ENCODE measurements around the gene SUGCT.

The SUGCT gene

GRCh38 chr7:40704172-40704571 lies 569.4 kb downstream of the SUGCT start:
- no peak overlapping the region for H3K4me2 ChIP-seq (ENCODE audit: low read length)
- no peaks in the 10 kb centered on the region for H3K27me3 ChIP-seq (ENCODE audit: control insufficient read depth, insufficient read depth, low read length)
- no peaks in the 10 kb centered on the region for H3K36me3 ChIP-seq (ENCODE audit: insufficient read depth, low read length)
- H3K4me3 ChIP-seq (ENCODE audit: low read length) = no peak overlapping the region
- H3K9ac ChIP-seq (ENCODE audit: low read depth, low read length) = no peak overlapping the region
- H3K4me1 ChIP-seq (ENCODE audit: control insufficient read depth, insufficient read depth, low read length) = peaks cover 22% of the 10 kb centered on the region
- H3K9me3 ChIP-seq (replicated peaks; ENCODE audit: low read length) = no peaks in the 10 kb centered on the region

DNA sequence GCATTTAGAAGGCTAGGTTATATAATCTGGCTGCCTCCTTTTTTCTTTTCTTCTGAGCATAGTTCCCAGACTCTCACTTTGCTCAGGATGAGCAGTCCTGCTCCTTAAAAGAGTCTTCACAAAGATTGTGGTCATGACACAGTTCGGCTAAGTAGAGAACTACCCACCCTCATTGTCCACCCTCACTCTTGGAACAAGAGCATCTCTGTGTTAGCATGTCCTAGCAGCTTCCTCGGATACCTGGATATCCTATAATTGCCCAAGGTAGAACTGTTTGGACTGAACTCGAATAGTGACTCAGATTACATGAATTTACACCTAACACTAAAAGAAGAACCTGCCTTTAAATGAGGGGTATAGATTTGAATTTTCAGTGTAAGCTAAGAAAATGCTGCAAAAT lies 572.0 kb downstream of the SUGCT start:
- H3K4me3 ChIP-seq (ENCODE audit: low read length) = no peak overlapping the region
- no peak overlapping the region for H3K4me2 ChIP-seq (ENCODE audit: low read length)
- no peaks in the 10 kb centered on the region for H3K36me3 ChIP-seq (ENCODE audit: insufficient read depth, low read length)
- no peak overlapping the region for H3K9ac ChIP-seq (ENCODE audit: low read depth, low read length)
- H3K9me3 ChIP-seq (replicated peaks; ENCODE audit: low read length) = no peaks in the 10 kb centered on the region
- H3K4me1 ChIP-seq (ENCODE audit: control insufficient read depth, insufficient read depth, low read length) = peaks cover 2% of the 10 kb centered on the region
- H3K27me3 ChIP-seq (ENCODE audit: control insufficient read depth, insufficient read depth, low read length) = no peaks in the 10 kb centered on the region

DNA sequence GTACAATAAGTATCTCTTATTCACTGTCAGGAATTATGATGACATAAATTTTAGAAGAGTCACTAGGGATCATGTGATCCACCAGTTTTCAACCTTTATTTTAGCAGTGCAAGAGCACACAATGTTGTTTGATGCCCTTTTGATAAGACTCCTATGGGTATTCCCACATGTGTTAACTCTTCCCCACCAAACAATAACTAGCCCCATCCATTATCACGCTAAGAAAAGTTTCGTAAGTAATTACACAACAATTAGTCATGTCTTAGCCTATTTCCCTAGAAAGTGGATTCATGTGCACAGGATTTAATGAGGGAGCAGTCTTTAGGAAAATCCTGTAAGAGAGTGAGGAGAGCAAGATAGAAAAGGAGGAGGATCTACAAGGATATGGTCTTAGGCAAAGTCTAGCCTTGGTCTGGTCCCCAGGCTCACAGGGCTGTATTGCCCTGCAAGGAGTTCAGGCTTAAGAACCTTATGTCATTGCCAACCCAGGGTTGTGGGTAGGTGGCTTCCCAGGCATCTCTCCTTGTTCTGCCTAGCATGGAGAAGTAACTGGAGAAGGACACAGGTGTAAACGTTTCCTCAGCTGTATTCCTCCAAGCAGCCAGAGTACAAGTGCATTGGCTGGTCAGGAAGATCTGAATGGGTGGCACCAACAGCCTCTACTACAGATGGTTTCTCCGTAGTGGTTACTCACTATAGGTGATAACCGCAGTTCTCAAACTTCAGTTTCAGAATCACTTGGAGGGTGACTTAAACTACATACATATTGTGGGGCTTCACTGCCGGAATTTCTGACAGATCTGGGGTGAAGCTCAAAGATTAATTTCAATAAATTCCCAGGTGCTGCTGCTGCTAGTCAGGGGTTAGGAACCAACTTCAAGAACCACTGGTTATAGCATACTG lies 574.5 kb downstream of the SUGCT start:
- no peaks in the 10 kb centered on the region for H3K27me3 ChIP-seq (ENCODE audit: control insufficient read depth, insufficient read depth, low read length)
- no peaks in the 10 kb centered on the region for H3K36me3 ChIP-seq (ENCODE audit: insufficient read depth, low read length)
- no peak overlapping the region for H3K4me3 ChIP-seq (ENCODE audit: low read length)
- H3K9me3 ChIP-seq (replicated peaks; ENCODE audit: low read length) = no peaks in the 10 kb centered on the region
- H3K9ac ChIP-seq (ENCODE audit: low read depth, low read length) = no peak overlapping the region
- no peak overlapping the region for H3K4me2 ChIP-seq (ENCODE audit: low read length)
- peaks cover 1% of the 10 kb centered on the region for H3K4me1 ChIP-seq (ENCODE audit: control insufficient read depth, insufficient read depth, low read length)

GRCh38 chr7:40711706-40712105 lies 576.9 kb downstream of the SUGCT start:
- no peak overlapping the region for H3K4me2 ChIP-seq (ENCODE audit: low read length)
- H3K9me3 ChIP-seq (replicated peaks; ENCODE audit: low read length) = no peaks in the 10 kb centered on the region
- peaks cover 13% of the 10 kb centered on the region for H3K4me1 ChIP-seq (ENCODE audit: control insufficient read depth, insufficient read depth, low read length)
- H3K4me3 ChIP-seq (ENCODE audit: low read length) = no peak overlapping the region
- no peaks in the 10 kb centered on the region for H3K27me3 ChIP-seq (ENCODE audit: control insufficient read depth, insufficient read depth, low read length)
- no peak overlapping the region for H3K9ac ChIP-seq (ENCODE audit: low read depth, low read length)
- no peaks in the 10 kb centered on the region for H3K36me3 ChIP-seq (ENCODE audit: insufficient read depth, low read length)

DNA sequence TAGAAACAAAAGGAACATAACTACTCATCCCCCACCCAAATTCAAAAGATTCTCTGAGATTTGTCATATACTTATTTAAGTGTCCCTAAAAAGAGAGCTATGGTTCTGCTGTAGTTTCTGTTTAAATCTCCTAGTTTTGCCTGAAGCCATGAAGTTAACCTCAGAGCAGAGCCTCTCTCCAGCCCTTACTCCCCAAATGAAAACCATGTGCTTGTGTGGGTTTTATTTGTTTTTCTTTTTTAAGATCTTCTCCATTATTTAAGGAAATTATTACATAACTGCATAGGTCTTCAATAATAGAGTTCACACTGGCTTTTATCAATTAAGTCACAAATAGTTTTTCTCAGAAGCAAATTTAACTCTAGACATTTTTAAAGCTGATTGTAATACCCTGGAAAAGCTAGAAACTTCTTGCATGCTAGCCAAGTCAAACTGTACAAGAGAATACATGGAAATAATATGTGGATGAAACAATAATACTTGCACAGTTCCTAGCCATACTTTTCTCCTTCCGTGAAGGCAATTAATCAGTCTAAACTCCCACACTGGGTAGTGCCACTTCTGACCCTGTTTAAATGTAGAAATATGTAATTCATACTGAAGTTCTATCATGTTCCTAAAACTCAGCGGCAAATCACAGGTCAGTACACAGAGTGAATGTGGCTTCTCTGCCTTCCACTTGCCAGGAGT lies 579.7 kb downstream of the SUGCT start:
- H3K27me3 ChIP-seq (ENCODE audit: control insufficient read depth, insufficient read depth, low read length) = no peaks in the 10 kb centered on the region
- H3K36me3 ChIP-seq (ENCODE audit: insufficient read depth, low read length) = no peaks in the 10 kb centered on the region
- peaks cover 17% of the 10 kb centered on the region for H3K4me1 ChIP-seq (ENCODE audit: control insufficient read depth, insufficient read depth, low read length)
- H3K9ac ChIP-seq (ENCODE audit: low read depth, low read length) = no peak overlapping the region
- no peaks in the 10 kb centered on the region for H3K9me3 ChIP-seq (replicated peaks; ENCODE audit: low read length)
- H3K4me3 ChIP-seq (ENCODE audit: low read length) = no peak overlapping the region
- H3K4me2 ChIP-seq (ENCODE audit: low read length) = no peak overlapping the region

DNA sequence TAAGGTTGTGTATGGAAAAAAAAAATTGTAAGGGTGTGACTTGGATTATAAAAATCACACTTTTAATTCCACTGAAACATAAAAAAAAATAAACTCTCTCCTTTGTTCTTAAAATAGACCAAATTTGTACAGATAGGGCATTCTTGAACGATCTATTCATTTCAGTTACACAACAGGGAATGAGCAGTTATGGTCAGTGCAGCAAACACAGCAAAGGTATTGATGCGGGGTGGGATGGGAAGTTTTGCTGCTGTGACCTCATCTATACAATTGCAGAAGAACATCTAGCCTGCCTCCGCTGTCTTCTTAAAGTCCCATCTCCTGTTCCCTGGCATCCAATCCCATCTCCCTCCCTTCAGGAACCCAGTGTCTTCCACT lies 580.2 kb downstream of the SUGCT start:
- H3K4me3 ChIP-seq (ENCODE audit: low read length) = no peak overlapping the region
- H3K4me1 ChIP-seq (ENCODE audit: control insufficient read depth, insufficient read depth, low read length) = peaks cover 17% of the 10 kb centered on the region
- no peaks in the 10 kb centered on the region for H3K36me3 ChIP-seq (ENCODE audit: insufficient read depth, low read length)
- no peak overlapping the region for H3K4me2 ChIP-seq (ENCODE audit: low read length)
- H3K9me3 ChIP-seq (replicated peaks; ENCODE audit: low read length) = no peaks in the 10 kb centered on the region
- H3K9ac ChIP-seq (ENCODE audit: low read depth, low read length) = no peak overlapping the region
- H3K27me3 ChIP-seq (ENCODE audit: control insufficient read depth, insufficient read depth, low read length) = no peaks in the 10 kb centered on the region

DNA sequence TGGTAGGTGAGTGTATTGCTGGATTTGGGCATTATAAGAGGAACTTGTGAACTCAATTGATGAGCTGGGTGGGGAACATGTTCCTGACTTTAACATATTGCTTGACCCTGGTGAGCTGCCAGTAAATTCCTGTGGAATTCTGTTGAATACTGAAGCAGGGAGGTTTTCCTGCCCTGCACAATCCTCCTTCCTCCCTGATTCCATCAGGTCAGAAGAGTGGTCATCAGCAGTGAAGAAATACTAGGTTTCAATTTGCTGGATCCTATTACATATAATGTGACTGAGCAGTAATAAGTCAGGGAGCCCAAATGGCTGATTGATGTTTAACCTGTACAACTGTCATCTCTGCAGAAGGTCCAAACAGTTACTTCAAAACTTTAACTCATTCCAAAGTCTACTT lies 581.2 kb downstream of the SUGCT start:
- Histone ChIP-seq H3K9me3 (replicated peaks; ENCODE audit: low read length) (no peaks in the 10 kb centered on the region), H3K4me2 (ENCODE audit: low read length) (no peak overlapping the region), H3K36me3 (ENCODE audit: insufficient read depth, low read length) (no peaks in the 10 kb centered on the region), H3K4me1 (ENCODE audit: control insufficient read depth, insufficient read depth, low read length) (peaks cover 23% of the 10 kb centered on the region), H3K4me3 (ENCODE audit: low read length) (no peak overlapping the region), H3K9ac (ENCODE audit: low read depth, low read length) (no peak overlapping the region), H3K27me3 (ENCODE audit: control insufficient read depth, insufficient read depth, low read length) (no peaks in the 10 kb centered on the region)

DNA sequence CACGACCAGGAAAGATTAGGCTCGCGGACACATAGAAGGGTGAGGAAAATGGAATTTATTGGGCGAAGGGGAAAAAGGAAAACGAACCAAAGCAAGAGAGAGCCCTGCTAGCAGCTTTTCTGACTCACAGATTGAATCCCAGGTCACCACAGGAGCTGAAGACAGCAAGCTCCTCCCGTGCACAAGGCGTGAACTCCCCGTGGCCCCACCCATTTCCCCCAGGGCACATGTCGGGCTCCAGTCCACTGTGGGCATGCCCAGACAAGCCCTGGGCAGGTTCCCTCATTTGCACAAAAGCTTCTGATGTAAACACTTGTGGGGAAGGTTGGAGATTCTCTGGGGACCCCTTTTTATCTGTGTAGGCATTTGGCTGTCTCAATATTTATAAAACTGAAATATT lies 582.4 kb downstream of the SUGCT start:
- peak overlapping the region; percentile 40 for H3K9ac ChIP-seq (ENCODE audit: low read depth, low read length)
- H3K4me3 ChIP-seq (ENCODE audit: low read length) = no peak overlapping the region

GRCh38 chr7:40720416-40720815 lies 585.6 kb downstream of the SUGCT start:
- H3K36me3 ChIP-seq (ENCODE audit: insufficient read depth, low read length) = no peaks in the 10 kb centered on the region
- H3K27me3 ChIP-seq (ENCODE audit: control insufficient read depth, insufficient read depth, low read length) = no peaks in the 10 kb centered on the region
- H3K9me3 ChIP-seq (replicated peaks; ENCODE audit: low read length) = no peaks in the 10 kb centered on the region
- no peak overlapping the region for H3K4me2 ChIP-seq (ENCODE audit: low read length)
- peak overlapping the region; percentile 2 for H3K9ac ChIP-seq (ENCODE audit: low read depth, low read length)
- no peak overlapping the region for H3K4me3 ChIP-seq (ENCODE audit: low read length)
- H3K4me1 ChIP-seq (ENCODE audit: control insufficient read depth, insufficient read depth, low read length) = peaks cover 25% of the 10 kb centered on the region

More for the DNA sequence above, 582.4 kb downstream of the SUGCT start:
- peaks cover 32% of the 10 kb centered on the region for H3K4me1 ChIP-seq (ENCODE audit: control insufficient read depth, insufficient read depth, low read length)
- H3K4me2 ChIP-seq (ENCODE audit: low read length) = peak overlapping the region; percentile 36
- H3K27me3 ChIP-seq (ENCODE audit: control insufficient read depth, insufficient read depth, low read length) = no peaks in the 10 kb centered on the region
- H3K9me3 ChIP-seq (replicated peaks; ENCODE audit: low read length) = no peaks in the 10 kb centered on the region
- H3K36me3 ChIP-seq (ENCODE audit: insufficient read depth, low read length) = no peaks in the 10 kb centered on the region

DNA sequence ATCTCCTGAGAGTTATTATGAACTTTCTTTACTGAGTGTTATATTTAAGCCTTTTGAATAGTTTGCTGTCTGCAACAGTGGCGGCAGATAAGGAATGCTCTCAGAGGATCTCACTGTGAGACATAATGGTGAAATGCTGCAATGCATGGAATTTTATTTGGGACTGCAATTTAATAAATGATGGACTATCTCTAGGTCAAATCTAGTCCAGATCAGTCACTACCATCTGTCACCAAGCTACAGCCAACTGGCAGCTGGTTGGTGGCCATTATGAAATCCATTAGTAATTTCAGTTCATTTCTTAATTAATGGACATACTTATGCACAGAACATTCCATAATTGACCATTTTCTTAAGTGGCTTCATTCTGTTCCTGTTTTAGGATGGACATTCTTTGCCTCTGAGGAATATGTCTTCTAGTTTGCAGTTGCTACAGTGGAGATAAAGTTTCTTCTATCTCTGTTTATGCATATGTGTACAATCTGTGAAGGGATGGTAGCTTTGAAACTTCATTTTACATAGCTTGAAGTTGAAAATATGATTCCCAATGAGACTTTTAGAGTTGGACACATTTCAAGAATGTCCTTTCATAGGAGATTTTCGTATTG lies 586.6 kb downstream of the SUGCT start:
- no peak overlapping the region for H3K4me3 ChIP-seq (ENCODE audit: low read length)
- no peaks in the 10 kb centered on the region for H3K9me3 ChIP-seq (replicated peaks; ENCODE audit: low read length)

DNA sequence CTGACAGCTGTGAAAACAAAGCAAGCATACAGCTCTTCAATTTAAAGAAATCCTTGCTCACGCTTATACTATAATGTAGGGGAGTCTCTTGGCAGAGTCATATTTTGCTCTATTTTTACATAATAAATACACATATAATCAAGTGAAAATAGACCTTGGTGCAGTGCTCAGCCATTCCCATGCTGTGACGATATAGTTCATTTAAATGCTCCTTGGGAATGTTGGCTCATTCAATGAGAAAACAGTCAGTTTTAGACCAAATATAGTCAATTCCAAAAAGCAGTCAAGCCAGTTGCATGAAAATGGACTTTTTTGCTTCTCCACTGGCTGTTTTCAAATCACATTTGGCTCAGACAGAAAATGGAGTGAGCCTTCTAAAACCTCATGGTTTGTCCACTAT lies 587.4 kb downstream of the SUGCT start:
- peaks cover 14% of the 10 kb centered on the region for H3K4me1 ChIP-seq (ENCODE audit: control insufficient read depth, insufficient read depth, low read length)

More for the DNA sequence above, 586.6 kb downstream of the SUGCT start:
- Histone ChIP-seq H3K4me1 (ENCODE audit: control insufficient read depth, insufficient read depth, low read length) (peaks cover 20% of the 10 kb centered on the region), H3K9ac (ENCODE audit: low read depth, low read length) (no peak overlapping the region), H3K4me2 (ENCODE audit: low read length) (no peak overlapping the region), H3K36me3 (ENCODE audit: insufficient read depth, low read length) (no peaks in the 10 kb centered on the region), H3K27me3 (ENCODE audit: control insufficient read depth, insufficient read depth, low read length) (no peaks in the 10 kb centered on the region)

More for the DNA sequence above, 587.4 kb downstream of the SUGCT start:
- Histone ChIP-seq H3K9me3 (replicated peaks; ENCODE audit: low read length) (no peaks in the 10 kb centered on the region), H3K4me3 (ENCODE audit: low read length) (no peak overlapping the region), H3K27me3 (ENCODE audit: control insufficient read depth, insufficient read depth, low read length) (no peaks in the 10 kb centered on the region), H3K36me3 (ENCODE audit: insufficient read depth, low read length) (no peaks in the 10 kb centered on the region), H3K9ac (ENCODE audit: low read depth, low read length) (no peak overlapping the region), H3K4me2 (ENCODE audit: low read length) (no peak overlapping the region)

All from skeletal muscle satellite cell (primary cell).